Measurements from ENCODE around the gene TTC22. TPM values are rescaled to one million over a fixed set of nuclear protein-coding genes. Genes with fewer than 3 reads are reported as not detected.

Gene TTC22
- total RNA-seq, 1 experiment from 2014 or later, result 1.8 TPM

GRCh38 chr1:54736685-54737084 lies 64.4 kb downstream of the TTC22 start:
- Histone ChIP-seq H3K36me3 (ENCODE audit: control insufficient read depth in 1 of 2, insufficient read depth in 2 of 2, low read length in 2 of 2) (peaks cover 28 to 42% of the 10 kb centered on the region in 2 experiments; a peak in 3 of 4 replicates), H3K27me3 (ENCODE audit: insufficient read depth, low read length) (no peaks in the 10 kb centered on the region), H3K4me3 (replicated peaks in 1 of 2; ENCODE audit: low read depth in 1 of 2, low read length in 2 of 2) (no peak overlapping the region), H3K9ac (ENCODE audit: low read length) (no peak overlapping the region), H3K4me2 (ENCODE audit: low read length) (no peak overlapping the region), H3K9me3 (ENCODE audit: control insufficient read depth in 1 of 2, insufficient read depth in 1 of 2, low read depth in 1 of 2, low read length in 2 of 2) (no peaks in the 10 kb centered on the region), H3K4me1 (ENCODE audit: control insufficient read depth in 1 of 2, insufficient read depth in 2 of 2, low read length in 2 of 2) (no peaks in the 10 kb centered on the region), H3K9me2 (ENCODE audit: insufficient read depth) (no peaks in the 10 kb centered on the region), H3K79me2 (ENCODE audit: insufficient read depth, low read length) (no peaks in the 10 kb centered on the region; the same call in 1 of the 2 replicates), H3K27ac (ENCODE audit: low read depth, low read length) (no peak overlapping the region), H4K20me1 (ENCODE audit: insufficient read depth) (no peaks in the 10 kb centered on the region), H2AFZ (ENCODE audit: low read depth, low read length, poor library complexity, severe bottlenecking) (no peak overlapping the region)
- ChIA-PET POLR2A (no interaction called here), CTCF (no interaction called here), RAD21 (ENCODE audit: low non-redundant PET in 1 of 2, low total read pairs in 2 of 2, uncharacterized antibody in 2 of 2, unreplicated experiment in 2 of 2) (no interaction called here)
- ATAC-seq, result no peak
- no TSS peak for BruUV-seq (replicated peaks)
- intact Hi-C loops (cut with micrococcal nuclease), result no loop called here
- no peak for DNase-seq (ENCODE audit: low read depth, low spot score)
- TF ChIP-seq, protein P1, sequence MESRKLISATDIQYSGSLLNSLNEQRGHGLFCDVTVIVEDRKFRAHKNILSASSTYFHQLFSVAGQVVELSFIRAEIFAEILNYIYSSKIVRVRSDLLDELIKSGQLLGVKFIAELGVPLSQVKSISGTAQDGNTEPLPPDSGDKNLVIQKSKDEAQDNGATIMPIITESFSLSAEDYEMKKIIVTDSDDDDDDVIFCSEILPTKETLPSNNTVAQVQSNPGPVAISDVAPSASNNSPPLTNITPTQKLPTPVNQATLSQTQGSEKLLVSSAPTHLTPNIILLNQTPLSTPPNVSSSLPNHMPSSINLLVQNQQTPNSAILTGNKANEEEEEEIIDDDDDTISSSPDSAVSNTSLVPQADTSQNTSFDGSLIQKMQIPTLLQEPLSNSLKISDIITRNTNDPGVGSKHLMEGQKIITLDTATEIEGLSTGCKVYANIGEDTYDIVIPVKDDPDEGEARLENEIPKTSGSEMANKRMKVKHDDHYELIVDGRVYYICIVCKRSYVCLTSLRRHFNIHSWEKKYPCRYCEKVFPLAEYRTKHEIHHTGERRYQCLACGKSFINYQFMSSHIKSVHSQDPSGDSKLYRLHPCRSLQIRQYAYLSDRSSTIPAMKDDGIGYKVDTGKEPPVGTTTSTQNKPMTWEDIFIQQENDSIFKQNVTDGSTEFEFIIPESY (IDR thresholded peaks at IDR 0.05; ENCODE audit: extremely low read depth, insufficient replicate concordance, low read length), result no peak
- no peak for TF ChIP-seq SP1 (IDR thresholded peaks at IDR 0.05; ENCODE audit: low read depth)

Other genes with a start within 250 kb of the TTC22 start
- gene FAM151A, start 177.8 kb downstream of the TTC22 start, total RNA-seq (2021; ENCODE audit: unreplicated experiment), result not detected
- 1.1 TPM for gene MROH7, start 159.5 kb downstream of the TTC22 start, total RNA-seq (2021; ENCODE audit: unreplicated experiment)
- gene TTC4, start 85.5 kb downstream of the TTC22 start, total RNA-seq (2021; ENCODE audit: unreplicated experiment), result 26.3 TPM
- gene PARS2, start 36.8 kb downstream of the TTC22 start, total RNA-seq (2021; ENCODE audit: unreplicated experiment), result 9.6 TPM
- gene DHCR24, start 85.9 kb upstream of the TTC22 start, total RNA-seq (2021; ENCODE audit: unreplicated experiment), result 132 TPM
- 4.4 TPM for gene TMEM61, start 179.3 kb upstream of the TTC22 start, total RNA-seq (2021; ENCODE audit: unreplicated experiment)
- not detected for gene BSND, start 197.6 kb upstream of the TTC22 start, total RNA-seq (2021; ENCODE audit: unreplicated experiment)
- 39.6 TPM for gene PCSK9, start 238.2 kb upstream of the TTC22 start, total RNA-seq (2021; ENCODE audit: unreplicated experiment)